ENCODE measurements around the gene GALNT9.

Gene GALNT9

DNA sequence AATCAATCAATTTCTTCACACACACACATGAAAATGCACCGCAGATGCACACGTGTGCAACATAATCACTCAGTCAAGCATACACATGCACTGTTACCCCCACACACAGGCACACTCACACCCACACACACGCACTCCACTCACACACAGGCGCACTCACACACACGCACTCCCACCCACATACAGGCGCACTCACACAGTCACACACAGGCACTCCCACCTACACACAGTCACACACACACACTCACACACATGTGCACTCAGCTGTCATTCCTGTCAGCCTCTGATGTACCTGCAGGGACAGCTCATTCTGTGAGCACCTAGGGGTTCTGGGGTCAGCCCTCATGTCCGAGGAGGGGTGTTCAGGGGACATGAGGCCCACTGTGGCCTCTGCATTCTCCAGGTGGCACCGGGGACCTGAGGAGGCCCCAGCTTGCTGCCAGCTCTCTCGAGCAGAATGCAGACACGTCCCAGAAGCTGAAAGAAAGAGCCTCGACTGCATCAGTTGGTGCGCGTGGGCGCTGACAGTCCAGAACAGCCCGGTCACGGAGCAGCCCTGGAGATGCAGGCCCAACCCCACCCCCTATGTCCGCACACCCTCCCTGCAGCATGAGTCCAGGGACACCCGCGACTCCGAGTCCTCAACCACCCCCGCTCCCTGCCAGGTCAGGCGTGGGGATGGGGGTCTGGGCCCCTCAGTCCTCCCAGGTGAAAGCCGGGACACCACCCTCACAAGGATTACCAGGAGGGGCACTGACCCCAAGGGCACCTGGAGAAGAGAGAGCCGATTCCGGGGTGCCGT lies 115.8 kb downstream of the GALNT9 start:
- DNase-seq (ENCODE audit: low read depth, low spot score) = no peak

DNA sequence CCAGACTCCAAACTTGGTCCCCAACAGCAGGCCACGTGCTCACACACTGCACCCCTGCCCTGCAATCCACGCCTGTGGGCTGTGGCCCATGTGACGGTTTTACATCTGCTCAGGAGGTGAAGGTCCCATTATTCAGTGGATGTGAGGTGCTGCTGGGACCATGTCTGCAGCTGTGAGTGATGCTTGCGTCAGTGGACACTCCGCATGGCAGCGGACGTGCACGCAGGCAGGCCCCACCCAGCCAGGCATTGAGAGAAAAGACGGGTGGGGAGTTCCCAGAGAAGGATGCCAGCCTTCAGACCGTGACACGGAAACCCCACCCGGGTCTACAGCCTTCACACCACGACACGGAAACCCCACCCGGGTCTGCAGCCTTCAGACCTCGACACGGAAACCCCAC lies 117.6 kb downstream of the GALNT9 start:
- DNase-seq (ENCODE audit: low read depth, low spot score) = no peak

DNA sequence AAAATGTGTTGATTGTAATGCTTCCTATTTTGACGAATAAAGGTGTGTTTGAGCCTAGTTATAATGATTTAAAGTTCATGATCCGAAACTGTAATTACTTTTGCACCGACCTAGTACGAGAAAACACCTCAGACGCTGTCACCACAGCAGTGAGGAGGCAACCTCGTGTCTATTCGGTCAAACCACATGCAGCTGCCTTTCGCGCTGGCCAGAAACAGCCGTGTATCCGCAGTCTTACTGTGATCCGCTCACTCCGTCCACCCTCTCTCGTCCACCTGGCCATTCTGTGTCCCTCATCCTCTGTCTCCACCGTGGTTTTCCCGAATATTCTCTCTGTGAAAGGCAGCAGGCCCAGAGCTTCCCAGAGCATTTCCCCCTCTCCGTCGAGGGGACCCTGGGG lies 118.1 kb downstream of the GALNT9 start:
- no peak for DNase-seq (ENCODE audit: low read depth, low spot score)

DNA sequence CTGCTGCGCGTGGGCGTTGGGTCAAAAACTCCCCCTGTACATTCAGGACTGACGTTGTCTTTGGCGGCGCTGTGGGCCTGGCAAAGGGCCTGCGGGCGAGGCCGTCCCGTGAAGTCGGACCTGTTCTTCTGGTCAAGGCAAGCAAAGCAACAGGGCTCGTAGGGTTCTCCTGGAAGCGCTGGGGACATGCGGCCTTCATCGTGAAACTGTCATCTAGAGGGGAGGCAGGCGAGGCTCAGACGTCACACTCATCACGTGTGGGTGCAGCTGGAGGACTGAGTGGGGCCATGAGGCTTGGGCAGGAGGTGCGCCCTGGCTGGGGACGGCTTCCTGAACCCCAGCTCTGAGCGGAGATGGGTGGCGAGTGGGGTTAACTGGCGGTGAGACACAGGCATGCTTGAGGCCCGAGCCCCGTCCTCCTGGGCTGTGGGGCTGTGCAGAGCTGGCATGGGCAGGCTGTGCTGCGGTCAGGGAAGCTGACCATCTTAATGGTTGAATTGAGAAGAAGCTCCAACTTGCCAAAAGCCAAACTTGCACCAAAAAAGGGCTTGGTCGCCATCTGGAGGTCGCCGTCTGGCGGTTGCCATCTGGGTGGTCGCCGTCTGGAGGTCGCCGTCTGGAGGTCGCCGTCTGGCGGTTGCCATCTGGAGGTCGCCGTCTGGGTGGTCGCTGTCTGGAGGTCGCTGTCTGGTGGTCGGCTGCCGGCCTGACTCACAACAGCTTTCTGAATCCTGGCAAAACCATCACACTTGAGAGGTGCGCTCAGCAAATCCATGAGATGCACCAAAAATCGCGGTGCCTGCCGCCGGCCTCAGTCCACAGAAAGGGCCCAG lies 119.0 kb downstream of the GALNT9 start:
- no peak for DNase-seq (ENCODE audit: low read depth, low spot score)

DNA sequence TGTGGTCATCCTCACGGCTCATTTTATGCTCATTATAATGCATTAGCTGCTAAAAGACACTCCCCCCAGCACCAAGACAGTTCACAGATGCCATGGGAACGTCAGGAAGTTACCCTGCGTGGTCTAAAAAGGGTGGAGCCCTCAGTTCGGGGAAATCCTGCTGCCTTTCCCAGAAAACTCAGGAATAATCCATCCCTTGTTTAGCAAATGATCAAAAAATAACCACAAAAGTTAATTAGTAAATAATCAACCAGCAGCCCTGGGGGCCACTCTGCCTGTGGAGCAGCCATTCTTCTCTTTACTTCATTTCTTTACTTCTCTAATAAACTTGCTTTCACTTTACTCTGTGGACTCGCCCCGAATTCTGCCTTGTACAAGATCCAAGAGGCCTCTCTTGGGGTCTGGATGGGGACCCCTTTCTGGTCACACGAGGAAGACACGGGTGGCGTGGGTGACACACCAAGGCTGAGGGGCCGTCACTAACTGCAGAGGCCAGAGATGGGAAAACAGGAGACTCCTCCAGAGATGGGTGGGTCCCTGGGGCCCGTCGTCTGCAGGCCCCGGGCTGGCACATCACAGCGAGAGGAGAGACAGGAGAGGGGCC lies 119.7 kb downstream of the GALNT9 start:
- DNase-seq (ENCODE audit: low read depth, low spot score) = no peak

DNA sequence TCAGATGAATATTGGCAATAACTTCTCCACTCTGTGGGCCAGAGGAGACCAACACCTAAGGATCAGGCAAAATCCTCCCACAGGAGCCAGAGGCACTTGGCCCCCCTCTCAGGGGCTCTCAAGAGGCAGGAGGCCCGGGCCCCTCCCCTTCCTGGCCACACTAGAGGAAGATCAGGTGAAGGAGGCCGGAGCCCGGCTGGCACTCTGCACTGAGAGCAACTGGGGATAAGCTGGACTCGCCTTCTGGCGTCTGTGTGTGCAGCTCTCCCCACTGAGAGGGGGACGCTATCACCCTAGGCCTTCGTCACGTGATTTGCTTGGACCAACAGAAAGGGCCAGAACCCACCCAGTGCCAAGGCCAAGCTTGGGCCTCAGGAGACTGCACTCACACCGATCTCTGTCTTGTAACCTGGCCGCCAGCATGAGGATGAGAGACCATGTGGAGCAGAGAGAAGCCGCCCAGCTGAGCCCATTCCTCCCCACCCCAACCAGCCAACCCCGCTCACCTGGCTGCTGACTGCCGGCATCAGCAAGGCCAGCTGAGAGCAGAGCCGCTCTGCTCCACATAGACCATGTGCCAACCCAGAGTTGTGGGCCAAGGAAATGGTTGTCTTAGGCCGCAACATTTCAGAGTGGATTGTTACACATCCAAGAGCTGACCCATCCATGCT lies 121.1 kb downstream of the GALNT9 start:
- DNase-seq (ENCODE audit: low read depth, low spot score) = no peak

DNA sequence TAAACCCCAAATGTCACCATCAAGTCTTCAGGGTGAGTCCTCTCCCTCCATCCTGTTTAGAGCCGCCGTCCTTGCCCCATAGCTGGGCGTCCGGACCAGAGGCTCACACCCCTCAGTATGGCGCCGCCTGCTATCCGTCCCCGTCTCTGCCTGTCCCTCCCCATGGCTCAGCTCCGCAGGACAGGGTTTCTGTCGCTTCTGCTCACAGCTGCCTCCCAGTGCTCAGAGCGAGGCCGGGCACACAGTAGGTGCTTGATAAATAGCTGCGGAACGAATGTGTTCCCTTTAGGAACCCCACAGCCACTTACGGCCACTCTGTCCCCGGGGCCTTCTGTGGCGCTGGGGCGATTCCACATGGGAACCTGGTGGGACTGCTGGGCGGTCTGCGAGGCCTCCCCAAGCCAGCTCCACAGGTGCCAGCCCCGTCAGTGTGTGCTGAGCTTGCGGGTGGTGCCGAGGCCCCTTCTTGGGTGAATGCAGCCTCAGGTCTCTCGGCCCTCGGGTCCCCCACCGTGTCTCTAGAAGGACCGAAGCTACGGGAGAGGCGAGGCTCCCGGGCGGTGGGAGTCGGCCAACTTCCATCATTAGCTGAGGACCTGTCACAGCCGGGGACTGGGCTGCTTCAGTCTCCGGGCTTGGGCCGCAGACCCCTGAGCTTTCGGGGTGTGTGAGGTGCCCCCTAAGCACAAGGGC lies 122.2 kb downstream of the GALNT9 start:
- DNase-seq (ENCODE audit: low read depth, low spot score) = no peak

DNA sequence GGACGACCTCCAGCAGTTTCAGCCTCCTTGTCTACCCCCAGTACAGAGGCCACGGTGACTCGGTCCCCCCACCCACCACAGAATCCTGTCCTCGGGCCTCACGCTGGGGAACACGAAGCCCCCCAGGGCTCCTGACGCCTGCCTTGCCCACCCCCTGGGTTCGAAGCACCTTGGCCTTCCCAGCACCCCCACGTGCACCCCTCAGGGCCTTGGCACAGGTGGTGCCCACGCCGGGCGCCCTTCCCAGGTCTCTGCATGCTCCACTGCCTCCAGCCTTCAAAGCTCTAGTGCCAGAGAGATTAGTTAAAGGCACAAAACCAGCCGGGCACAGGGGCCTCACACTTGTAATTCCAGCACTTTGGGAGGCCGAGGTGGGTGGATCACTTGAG lies 123.3 kb downstream of the GALNT9 start:
- no peak for DNase-seq (ENCODE audit: low read depth, low spot score)

DNA sequence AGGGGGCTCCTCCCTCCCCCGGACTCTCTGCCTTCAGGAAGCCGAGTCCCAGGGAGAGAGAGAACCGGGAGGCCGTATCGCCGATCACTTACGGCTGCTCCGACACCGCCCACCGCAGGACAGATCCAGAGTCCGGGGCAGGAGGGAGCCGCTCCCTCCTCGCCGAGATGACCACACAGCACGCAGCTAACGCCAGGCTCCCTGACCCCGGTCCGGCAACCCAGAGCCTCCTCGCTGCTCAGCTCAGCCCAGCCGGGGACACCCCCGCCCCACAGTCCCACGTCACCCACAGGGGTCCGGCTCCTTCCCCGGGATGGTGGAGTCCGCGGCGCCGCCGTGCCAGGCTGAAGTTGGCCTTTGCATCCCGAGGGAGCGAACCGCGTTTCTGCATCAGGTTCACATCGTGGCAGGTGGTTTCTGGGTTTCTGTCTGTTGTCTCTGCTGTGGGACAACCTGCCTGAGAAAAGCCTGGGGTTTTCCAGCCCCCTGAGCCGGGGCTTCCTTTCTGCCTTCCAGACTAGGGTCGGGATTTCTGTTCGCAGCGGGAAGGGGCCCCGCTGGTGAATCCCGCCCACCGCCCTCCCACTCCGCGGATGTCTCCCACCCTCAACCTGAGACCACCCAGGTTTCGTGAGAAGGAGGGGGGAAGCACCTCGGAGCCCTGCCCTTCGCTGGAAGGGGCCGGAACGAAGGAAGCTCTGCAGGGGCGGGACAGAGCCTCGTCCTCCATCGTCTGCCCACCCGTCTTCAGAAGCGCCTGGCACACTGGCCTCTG lies 123.9 kb downstream of the GALNT9 start:
- no peak for DNase-seq (ENCODE audit: low read depth, low spot score)

DNA sequence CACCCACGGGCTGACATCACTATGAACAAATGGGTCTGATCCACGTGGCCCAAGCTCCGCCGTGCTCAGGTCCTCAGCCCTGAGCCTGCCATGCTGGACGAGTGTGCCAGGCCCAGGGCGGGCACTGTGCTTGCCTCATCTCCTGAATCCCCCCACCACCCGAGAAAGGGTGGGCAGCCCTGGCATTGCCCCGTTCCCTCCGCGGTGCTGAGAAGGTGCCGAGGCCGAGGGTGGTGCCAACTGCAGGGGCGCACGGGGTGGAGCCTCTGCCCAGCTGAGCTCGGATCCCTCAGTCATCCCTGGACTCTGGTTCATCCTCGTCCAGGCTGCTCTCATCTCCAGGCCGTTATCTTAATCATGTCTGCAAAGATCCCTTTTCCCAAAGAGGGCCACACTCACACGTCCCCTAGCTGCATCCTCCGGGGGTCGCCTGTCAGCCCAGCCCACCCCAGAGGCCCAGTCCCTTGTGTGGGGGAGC lies 124.6 kb downstream of the GALNT9 start:
- DNase-seq (ENCODE audit: low read depth, low spot score) = no peak

DNA sequence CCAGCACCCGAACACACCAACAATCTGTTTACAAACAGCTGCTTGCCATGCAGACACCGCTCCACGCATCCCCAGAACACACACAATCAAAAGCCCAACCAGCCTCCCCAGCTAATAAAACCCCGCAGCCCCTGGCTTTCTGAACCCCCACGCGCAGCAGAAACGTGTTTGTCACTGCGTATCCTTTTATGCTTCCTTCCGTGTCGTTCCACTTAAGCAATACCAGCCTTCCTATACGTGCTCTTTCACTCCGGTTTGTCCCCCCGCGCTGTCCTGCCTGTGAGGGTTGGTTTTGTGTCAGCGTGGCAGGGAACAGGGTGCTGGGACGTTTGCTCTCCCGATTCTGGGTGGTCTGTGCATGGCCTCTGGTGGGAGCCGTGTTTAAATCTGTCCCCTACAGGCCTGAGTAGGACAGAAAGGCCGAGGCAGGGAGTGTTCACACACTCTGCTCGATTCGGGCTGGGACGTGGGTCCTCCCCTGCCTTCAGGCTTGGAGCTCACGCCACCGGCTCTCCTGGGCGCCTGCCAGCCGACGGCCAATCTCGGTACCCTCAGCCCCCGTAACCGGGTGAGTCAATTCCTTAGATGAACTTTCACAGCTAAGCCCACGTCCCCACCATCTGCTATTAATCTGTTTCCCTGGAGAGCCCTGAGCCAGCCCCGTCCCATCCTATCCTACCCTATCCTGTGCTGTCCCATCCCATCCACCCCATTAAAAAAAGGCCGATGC lies 125.2 kb downstream of the GALNT9 start:
- DNase-seq (ENCODE audit: low read depth, low spot score) = no peak

DNA sequence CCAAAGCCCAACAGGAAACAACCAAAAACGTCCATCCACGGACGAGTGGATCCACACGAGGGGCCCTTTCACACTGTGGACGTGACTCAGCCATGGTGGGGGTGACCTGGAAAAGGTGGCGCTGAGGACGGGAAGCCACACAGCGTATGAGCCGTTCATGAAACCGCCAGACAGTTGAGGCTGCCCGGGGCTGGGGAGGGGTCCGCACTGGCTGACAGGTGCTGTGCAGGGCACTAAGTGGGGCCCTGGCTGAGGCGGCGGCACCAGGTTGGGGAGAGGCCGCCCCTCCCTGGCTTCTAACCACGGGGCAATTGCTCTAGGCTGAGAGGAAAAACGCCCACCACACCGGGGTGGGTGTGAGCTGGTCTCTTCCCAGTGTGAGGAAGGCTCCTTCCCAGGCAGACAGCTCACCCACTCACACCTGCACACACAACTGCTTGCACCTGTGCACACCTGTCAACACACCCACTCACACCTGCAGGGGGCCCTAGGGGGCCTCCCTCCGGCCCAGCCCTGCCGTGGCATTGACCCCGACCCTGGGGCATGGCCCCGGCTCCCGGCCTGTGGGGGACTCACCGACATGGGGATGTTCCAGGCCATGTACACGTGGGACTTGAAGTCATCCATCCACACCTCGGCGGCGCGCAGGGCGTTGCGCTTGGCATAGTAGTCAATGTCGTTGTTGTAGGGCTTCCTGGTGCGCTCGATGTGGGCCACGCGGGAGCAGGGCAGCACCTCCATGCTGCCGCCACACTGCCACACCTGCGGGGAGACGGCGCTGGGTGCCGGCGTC lies 126.3 kb downstream of the GALNT9 start:
- DNase-seq (ENCODE audit: low read depth, low spot score) = no peak

DNA sequence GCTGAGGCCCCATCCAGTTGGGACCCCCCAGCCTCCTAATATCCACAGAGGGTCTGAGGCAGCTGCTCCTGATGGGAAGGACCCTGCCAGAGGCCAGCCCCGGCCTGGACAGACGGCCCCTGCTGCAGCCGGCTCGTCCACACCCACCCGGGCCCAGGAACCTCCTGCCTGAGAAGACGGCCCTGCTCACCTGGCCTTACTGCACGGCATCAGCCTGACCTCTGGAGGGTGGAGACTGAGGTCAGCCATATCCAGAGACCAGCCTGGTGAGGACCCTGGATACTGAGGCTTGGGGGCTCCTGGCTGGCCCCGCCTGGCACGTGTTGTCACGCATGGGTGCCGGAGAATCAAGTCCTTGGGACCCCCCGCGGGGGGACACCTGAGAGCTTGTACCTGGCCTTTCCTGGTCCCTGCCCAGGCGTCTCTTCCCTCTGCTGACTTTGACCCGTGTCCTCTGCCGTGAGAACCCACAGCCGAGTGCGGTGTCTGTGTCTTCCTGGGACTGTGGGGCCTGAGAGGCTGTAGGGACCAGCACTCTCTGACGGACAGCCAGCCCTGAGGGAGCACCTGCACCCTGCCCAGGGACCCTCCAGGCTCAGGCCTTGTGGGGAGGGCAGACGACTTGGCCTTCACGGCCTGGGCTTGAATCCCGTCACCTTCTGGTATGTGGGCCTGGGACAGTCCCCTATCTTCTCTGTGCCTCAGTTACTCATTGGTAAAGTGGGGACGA lies 127.8 kb downstream of the GALNT9 start:
- no peak for DNase-seq (ENCODE audit: low read depth, low spot score)

DNA sequence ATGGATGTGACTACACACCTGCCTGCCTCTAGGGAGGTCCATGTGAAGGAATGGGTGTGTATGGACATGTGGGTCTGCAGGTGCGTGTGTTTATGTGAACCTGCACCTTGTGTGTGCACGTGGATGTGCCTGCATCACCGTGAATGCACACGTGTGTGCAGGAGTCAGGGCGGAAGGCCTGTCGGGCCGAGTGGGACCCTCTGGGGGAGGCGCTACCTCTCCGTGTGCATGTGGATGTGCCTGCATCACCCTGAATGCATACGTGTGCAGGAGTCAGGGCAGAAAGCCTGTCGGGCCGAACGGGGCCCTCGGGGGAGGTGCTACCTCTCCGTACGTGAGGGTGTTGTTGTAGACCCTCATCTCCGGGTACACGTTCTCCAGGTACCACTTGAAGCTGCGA lies 128.6 kb downstream of the GALNT9 start:
- no peak for DNase-seq (ENCODE audit: low read depth, low spot score)

DNA sequence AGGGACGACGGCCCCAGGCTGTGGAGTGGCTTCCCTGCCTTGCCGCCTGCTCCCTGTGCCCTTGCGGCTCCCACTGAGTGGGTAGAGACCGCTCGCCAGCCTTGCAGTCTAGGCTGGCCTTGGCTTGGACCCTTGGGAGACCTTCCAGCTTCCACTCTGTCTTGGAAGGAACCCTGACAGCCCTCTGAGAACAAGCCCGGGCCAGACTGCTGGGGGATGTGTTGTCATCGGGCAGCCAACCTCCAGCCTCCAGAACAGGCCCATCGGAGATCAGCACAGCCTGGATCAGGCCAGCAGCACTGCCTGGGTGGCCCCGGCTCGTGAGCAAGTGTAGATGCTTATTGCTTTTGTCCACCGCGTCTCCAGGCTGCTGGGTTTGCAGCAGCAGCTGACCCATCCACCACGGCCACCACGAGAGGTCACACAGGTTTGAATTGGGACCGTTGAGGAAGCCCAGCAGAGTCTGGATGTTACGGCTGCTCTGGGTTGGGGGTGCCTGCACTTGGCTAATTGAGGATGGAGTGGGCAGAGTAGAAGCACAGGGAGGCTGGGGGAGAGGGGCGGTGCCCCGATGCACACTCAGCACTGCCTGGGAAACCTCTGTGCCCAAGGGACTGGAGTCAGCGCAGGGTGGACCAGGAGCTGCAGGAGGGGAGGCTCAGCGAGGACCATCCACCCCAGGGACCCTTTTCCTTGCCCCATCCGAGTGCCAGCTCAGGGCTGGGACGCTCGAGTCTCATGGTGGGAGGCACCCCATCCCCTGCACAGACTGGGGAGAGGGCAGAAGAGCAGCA lies 129.7 kb downstream of the GALNT9 start:
- no peak for DNase-seq (ENCODE audit: low read depth, low spot score)

DNA sequence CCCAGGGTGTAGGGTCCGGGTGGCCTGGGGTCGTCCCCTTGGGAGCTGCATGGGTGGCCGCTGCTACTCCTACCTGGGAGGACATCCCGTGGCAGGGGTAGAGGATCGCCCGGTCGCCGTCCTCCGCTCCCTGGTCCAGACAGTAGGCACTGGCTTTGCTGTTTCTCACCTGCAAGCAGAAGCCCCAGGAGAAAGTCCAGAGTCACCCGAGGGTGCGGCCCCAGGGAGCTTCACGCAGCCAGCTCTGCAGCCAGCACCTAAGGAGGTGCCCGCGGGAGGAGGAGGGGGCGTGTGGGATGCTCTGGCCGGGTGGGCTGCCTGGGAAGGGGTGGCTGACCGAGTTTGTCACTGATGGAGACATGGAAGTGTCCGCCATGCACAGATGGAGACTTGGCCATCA lies 130.3 kb downstream of the GALNT9 start:
- DNase-seq (ENCODE audit: low read depth, low spot score) = no peak

DNA sequence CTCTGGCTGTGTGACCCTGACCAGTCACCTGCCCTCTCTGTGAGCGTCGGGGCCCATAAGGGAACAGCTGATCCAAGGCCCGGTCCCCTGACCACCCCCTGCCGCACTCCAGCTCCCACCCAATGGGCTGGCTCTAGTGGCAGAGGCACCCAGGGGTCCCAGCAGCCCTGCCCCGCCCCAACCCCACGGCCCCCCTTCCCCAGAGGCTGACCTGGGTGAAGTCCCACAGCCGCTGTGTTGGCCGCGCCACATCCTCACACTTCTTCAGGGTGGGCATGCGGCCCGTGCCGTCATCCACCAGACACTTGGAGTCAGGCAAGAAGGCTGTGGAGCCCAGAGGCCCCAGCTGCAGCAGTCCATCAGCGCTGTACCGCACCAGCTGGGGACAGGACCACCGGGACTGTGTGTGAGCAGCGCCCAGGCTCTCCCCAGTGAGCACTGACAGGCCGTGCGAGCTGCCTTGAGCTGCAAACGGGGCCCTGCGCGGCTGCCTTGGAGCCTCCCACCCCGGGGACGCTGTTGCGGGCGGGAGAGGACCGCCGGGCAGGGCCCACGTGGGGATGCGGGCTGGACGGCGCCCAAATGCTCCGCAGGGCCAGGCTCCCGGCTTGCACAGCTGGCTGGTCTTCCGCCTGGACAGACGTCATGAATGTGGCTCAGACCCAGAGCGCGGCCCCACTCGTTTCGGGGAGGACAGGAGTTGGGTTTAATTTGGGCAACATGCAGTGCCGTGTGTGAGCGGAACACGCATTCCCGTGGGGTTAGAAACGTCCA lies 131.6 kb downstream of the GALNT9 start:
- no peak for DNase-seq (ENCODE audit: low read depth, low spot score)
